ENCODE measurements around the gene ATCAY.
"Not testable (repeated sequence)": the region's sequence is repeated elsewhere in the genome, so short reads cannot be mapped to it uniquely, and the experiment has no call there.

Gene ATCAY

DNA sequence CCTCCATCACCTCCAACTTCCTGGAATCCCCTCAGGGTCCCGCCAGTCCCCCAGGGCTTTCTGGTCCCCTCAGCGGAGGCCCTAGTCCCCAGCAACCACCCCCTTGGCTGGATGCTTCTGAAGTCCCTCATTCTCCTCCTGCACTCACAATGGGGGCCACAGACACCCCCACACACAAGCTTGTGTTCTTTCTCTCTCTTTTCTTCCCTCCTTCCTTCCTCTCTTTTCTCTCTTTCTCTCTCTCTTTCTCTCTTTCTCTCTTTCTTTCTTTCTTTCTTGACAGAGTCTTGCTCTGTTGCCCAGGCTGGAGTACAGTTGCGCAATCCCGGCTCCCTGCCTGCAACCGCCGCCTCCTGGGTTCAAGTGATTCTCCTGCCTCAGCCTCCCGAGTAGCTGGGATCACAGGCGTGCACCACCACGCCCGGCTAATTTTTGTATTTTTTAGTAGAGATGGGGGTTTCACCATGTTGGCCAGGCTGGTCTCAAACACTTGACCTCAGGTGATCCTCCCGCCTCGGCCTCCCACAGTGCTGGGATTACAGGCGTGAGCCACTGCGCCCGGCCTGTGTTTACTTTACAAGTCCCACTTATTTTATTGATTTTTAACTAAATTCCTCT, 66.9 kb downstream of the ATCAY start:
- DNase-seq (ENCODE audit: low read depth, low spot score), result not testable (repeated sequence)

DNA sequence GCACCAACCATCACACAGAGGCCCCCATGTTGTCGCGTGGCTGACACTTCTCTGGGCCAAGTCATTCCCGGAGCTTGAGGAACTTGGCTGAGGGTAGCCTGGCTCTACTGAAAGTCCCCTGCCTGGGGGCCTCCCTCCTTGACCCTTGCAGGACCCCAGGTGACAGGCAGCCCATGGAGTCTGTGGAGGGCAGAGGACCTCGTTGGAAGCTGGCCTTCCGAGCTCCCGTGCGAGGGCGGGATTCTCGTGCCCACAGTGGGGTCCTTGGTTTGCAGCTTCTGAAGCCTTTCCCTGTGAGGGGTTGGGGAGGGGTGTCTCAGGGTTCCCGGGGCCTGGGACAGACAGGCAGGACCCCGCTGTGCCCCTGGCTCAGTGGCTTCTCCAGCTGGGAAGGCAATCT, 68.8 kb downstream of the ATCAY start:
- DNase-seq (ENCODE audit: low read depth, low spot score), result no peak

GRCh38 chr19:3949997-3950859, 69.7 kb downstream of the ATCAY start:
- DNase-seq (ENCODE audit: low read depth, low spot score), result no peak

GRCh38 chr19:3950871-3951861, 70.7 kb downstream of the ATCAY start:
- DNase-seq (ENCODE audit: low read depth, low spot score), result no peak

- DNase-seq (ENCODE audit: low read depth, low spot score), result not testable (repeated sequence)
These were observed 72.3 kb downstream of the ATCAY start for GRCh38 chr19:3952755-3953276.

GRCh38 chr19:3954107-3954506, 73.6 kb downstream of the ATCAY start:
- no peak for DNase-seq (ENCODE audit: low read depth, low spot score)

DNA sequence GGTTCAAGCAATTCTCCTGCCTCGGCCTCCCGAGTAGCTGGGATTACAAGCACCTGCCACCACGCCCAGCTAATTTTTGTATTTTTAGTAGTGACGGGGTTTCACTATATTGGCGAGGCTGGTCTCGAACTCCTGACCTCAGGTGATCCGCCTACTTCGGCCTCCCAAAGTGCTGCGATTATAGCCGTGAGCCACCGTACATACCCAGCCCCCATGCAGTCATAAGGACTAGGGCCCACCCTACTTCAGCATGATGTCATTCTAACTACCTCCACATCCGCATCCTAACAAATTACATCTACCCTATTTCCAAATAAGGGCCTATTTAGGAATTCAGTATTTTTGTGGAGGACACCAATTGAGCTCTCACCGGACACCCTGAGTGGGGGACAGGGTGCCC, 74.8 kb downstream of the ATCAY start:
- DNase-seq (ENCODE audit: low read depth, low spot score), result not testable (repeated sequence)

DNA sequence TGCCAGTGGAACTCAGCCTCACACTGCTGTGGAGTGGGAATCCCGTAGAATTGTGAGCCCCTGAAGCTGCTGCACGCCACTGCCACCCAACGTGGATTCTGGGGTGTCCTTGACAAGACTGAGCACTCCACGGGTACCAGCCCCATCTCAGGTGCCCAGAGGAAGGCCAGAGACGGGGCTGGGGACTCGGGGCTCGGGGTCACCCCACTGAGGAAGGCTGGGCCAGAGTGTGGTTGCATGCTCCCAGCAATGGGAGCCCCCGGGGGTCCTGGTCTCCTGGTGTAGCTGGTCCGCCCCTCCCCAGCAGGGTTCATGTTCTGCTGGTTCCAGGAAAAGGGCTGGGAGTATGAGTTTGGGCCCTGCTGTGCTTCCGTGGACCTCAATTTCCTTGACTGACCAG, 75.2 kb downstream of the ATCAY start:
- DNase-seq (ENCODE audit: low read depth, low spot score), result no peak

DNA sequence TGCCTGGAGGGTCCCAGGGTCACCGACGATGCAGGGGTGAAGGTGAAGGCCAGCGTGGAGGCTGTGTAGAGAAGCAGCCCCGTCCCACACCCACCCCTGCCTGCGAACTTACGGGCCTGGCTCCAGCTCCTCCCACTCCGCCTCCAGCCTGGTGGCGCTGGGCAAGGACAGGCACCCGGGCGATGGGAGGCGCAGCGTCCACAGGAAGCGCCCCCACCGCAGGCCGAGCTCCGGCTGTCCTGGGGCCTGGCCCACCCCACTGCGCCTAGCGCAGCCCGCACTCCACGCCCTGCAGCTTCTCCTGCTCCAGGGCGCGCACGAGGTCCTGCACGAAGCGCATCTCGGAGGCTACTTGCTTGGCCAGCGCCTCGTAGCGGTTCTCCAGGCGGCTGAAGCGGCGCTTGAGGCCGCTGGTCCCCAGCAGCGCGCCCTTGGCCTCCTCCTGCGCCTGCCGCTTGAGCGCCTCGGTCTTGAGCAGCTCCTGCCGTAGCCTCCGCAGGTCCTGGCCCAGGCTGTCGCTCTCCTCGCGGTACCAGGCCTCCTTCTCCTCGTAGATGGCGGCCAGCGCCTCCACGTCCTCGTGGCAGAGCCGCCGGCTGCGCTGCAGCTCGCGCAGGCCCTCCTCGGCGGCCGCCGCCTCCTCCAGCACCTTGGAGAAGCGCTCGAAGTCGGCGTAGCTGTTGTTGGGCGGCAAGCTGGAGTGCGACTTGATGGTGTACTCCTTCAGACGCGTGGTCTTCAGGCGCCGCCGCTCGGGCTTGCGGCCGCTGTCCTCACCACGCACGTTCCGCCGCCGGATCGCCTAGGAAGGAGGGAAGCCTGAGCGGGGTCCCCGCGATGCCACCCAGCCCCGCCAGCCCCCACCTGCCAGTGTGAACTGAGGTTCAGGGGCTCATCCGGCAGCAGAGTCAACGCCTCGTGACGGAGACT, 78.6 kb downstream of the ATCAY start:
- no peak for DNase-seq (ENCODE audit: low read depth, low spot score)

DNA sequence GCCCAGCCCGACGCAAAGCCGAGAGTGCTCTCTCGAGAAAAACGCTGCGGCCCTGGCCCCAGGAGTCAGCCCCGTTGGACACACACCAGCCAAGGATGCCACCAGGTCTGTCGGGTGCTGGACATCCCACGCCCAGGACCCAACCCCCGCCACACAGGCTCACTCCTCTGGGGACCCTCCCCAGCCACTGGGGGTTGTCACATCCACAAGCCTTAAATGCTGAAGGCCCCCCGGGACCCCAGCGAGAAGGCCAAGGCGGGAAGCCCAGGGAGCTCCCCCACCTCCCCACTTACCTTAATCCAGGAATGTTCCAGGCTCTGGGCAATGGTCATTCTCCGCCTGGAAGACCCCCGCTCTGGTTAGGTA, 79.3 kb downstream of the ATCAY start:
- no peak for DNase-seq (ENCODE audit: low read depth, low spot score)

- DNase-seq (ENCODE audit: low read depth, low spot score), result no peak
These were observed 80.5 kb downstream of the ATCAY start for GRCh38 chr19:3961007-3961406.

DNA sequence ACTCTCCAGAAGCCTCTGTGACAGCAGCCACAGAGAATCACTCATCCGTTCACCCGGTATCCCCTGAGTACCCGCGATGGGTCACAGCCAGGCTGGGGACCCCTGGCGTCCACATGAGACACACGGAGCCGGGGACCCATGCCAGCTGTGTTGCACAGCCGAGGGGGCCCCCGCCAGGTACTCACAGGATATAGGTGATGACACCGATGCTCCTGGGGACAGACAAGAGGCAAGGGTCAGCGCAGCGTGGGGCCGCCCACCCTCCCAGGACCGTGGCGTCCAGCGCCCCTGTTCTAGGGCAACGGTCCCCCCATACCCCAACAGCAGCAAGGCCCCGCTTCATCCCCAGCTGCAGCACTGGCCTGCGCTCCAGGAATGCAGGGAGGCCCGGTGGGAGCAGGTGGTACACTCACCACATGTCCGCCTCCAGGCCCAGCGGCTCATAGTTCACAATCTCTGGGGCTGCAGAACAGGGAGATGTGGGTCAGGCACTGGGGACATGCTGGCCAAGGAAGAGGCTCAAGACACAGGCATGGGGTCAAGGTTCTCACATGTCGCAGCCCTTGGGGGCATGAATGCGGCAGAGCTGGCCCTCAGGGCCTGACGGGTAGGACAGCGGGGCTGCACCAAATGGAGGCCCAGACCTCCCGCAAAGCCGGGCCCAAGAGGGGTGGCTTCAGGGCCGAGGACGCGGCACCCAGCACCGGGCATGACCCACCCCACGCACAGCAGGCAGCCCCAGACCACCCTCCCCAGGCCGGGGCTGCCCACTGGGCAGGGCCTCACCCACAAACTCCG, 83.2 kb downstream of the ATCAY start:
- no peak for DNase-seq (ENCODE audit: low read depth, low spot score)

DNA sequence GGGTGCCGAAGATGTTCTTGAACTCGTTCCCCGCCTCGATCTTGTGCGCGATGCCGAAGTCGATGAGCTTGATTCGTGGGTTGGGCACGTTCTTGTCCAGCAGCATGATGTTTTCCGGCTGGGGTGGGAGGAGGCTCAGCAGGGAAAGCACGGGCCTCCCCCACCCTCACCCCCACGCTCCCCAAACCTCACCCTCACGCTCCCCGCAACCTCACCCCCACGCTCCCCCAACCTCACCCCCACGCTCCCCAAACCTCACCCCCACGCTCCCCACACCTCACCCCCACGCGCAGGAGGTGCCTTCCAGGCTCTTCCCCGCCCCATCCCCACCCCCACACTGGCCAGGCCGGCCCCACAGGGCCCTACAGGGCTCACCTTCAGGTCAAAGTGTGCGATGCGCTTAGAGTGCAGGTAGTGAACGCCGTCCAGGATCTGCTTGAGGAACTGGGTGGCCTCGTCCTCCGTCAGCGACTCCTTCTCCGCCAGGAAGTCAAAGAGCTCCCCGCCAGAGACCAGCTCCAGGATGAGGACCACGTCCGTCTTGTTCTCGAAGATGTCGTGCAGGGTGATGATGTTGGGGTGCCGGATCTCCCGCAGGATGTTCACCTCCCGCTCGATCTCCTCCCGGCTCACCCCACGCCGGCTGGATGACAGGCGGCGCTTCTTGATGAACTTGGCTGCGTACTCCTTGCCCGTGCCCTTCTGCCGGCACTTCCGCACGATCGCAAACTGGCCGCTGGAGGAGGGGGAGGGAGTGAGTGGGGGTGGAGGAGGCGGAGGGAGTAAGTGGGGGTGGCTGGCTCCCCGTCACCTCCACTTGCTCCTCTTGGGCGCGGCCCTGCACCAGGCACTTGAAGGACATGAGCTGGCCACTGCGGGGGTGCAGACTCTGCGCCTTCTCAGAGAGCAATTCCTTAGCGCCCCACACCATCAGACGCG, 84.0 kb downstream of the ATCAY start:
- DNase-seq (ENCODE audit: low read depth, low spot score), result no peak

GRCh38 chr19:3966051-3967017, 85.8 kb downstream of the ATCAY start:
- no peak for DNase-seq (ENCODE audit: low read depth, low spot score)

GRCh38 chr19:3967983-3968382, 87.5 kb downstream of the ATCAY start:
- DNase-seq (ENCODE audit: low read depth, low spot score), result not testable (repeated sequence)

- no peak for DNase-seq (ENCODE audit: low read depth, low spot score)
These were observed 88.3 kb downstream of the ATCAY start for GRCh38 chr19:3968556-3969434.

All from activated naive CD8-positive, alpha-beta T cell treated with anti-CD3 and anti-CD28 coated beads, Interleukin-2, amount 50 U/mL, for 16 hours (primary cell).